Measurements from ENCODE around the gene DPH1. TPM values are rescaled to one million over a fixed set of nuclear protein-coding genes. Genes with fewer than 3 reads are reported as not detected.

Gene DPH1
- total RNA-seq, 1 donor from 2014 or later = 38.8 TPM

Other genes with a start within 250 kb of the DPH1 start
- gene SMYD4, start 200.3 kb upstream of the DPH1 start, total RNA-seq = 6.4 TPM
- 33.3 TPM for gene RPA1, start 200.1 kb upstream of the DPH1 start, total RNA-seq
- gene RTN4RL1, start 4.8 kb upstream of the DPH1 start, total RNA-seq = 1.8 TPM
- 15.3 TPM for gene OVCA2, start 11.9 kb downstream of the DPH1 start, total RNA-seq
- gene HIC1, start 24.9 kb downstream of the DPH1 start, total RNA-seq = 9.9 TPM

Data from left lobe of liver (tissue), 1 donor.